Activated CD4-positive, alpha-beta T cell treated with anti-CD3 and anti-CD28 coated beads, Interleukin-2, amount 50 U/mL, for 4 hours (primary cell): ENCODE results near the gene ARFGEF3.

Experiments
- DNase-seq, 2 experiments: peaks; one replicate each; pipeline ENCODE4 v3.0.0-alpha.2; 2020

Gene ARFGEF3

GRCh38 chr6:138219398-138219797, 57.7 kb downstream of the ARFGEF3 start:
- DNase-seq: no peak

GRCh38 chr6:138219901-138220300, 58.2 kb downstream of the ARFGEF3 start:
- no peak for DNase-seq

GRCh38 chr6:138222901-138223546, 61.3 kb downstream of the ARFGEF3 start:
- no peak for DNase-seq

GRCh38 chr6:138225953-138226352, 64.2 kb downstream of the ARFGEF3 start:
- no peak for DNase-seq

- no peak for DNase-seq
These were observed 65.1 kb downstream of the ARFGEF3 start for GRCh38 chr6:138226700-138227315.

GRCh38 chr6:138227316-138227781, 65.6 kb downstream of the ARFGEF3 start:
- no peak for DNase-seq

GRCh38 chr6:138229072-138229471, 67.3 kb downstream of the ARFGEF3 start:
- no peak for DNase-seq

GRCh38 chr6:138229663-138230179, 68.0 kb downstream of the ARFGEF3 start:
- no peak for DNase-seq

GRCh38 chr6:138230221-138230620, 68.5 kb downstream of the ARFGEF3 start:
- no peak for DNase-seq

- DNase-seq: no peak
These were observed 69.1 kb downstream of the ARFGEF3 start for GRCh38 chr6:138230759-138231380.

- DNase-seq: no peak
These were observed 69.7 kb downstream of the ARFGEF3 start for GRCh38 chr6:138231381-138231886.

- DNase-seq: no peak
These were observed 72.6 kb downstream of the ARFGEF3 start for GRCh38 chr6:138234363-138234762.

- DNase-seq: no peak
These were observed 73.5 kb downstream of the ARFGEF3 start for GRCh38 chr6:138235205-138235604.

GRCh38 chr6:138235693-138236092, 74.0 kb downstream of the ARFGEF3 start:
- DNase-seq: no peak

GRCh38 chr6:138237463-138237862, 75.7 kb downstream of the ARFGEF3 start:
- no peak for DNase-seq

GRCh38 chr6:138238368-138238767, 76.6 kb downstream of the ARFGEF3 start:
- no peak for DNase-seq

GRCh38 chr6:138239774-138240173, 78.0 kb downstream of the ARFGEF3 start:
- no peak for DNase-seq

GRCh38 chr6:138240476-138241245, 78.9 kb downstream of the ARFGEF3 start:
- no peak for DNase-seq

GRCh38 chr6:138241381-138241780, 79.6 kb downstream of the ARFGEF3 start:
- no peak for DNase-seq

- no peak for DNase-seq
These were observed 80.2 kb downstream of the ARFGEF3 start for GRCh38 chr6:138241934-138242333.

GRCh38 chr6:138242987-138243592, 81.4 kb downstream of the ARFGEF3 start:
- DNase-seq: no peak

GRCh38 chr6:138245751-138246150, 84.0 kb downstream of the ARFGEF3 start:
- no peak for DNase-seq
